OCI-LY7 (cell line): ENCODE data around the gene TMPRSS2. TPM values are rescaled to one million over a fixed set of nuclear protein-coding genes. Genes with fewer than 3 reads are reported as not detected.

ENCODE experiments used
- BruUV-seq: library from RNA; stranded (reverse); fragments of 400-500 nt; replicated peaks from 2 replicates; lab custom pipeline; 2021; lab: Mats Ljungman, UMichigan
- CTCF ChIA-PET: fragments of 300-600 bp; sonication (Branson Sonifier 250); formaldehyde crosslinking; loops from one replicate; lab custom pipeline; 2022; ENCODE audit warnings: antibody characterized with exemption; ENCODE audit not compliant: unreplicated experiment; lab: Charles Lee
- POLR2A ChIA-PET: fragments of 300-600 bp; sonication (Branson Sonifier 250); formaldehyde crosslinking; loops from one replicate; lab custom pipeline; 2022; ENCODE audit warnings: antibody characterized with exemption; lab: Charles Lee
- DNase-seq: peaks from one replicate; pipeline ENCODE4 v3.0.0-alpha.2; 2015; ENCODE audit warnings: low spot score
- H2AFZ ChIP-seq: fragments of 200-600 bp; sonication (generic), shearing (Covaris generic); 2 replicates; pipeline ENCODE4 v1.6.1; 2014; ENCODE audit warnings: mild to moderate bottlenecking, antibody characterized with exemption, low read length, moderate library complexity
- H3K27ac ChIP-seq: fragments of 200-600 bp; sonication (generic); 2 replicates; pipeline ENCODE4 v1.5.1; 2014; ENCODE audit warnings: mixed run types, low read depth, mild to moderate bottlenecking, moderate library complexity, low read length, inconsistent platforms; ENCODE audit not compliant: poor library complexity, severe bottlenecking
- H3K36me3 ChIP-seq: fragments of 200-600 bp; sonication (generic); 2 replicates; pipeline ENCODE4 v1.6.1; 2014; ENCODE audit warnings: mild to moderate bottlenecking, antibody characterized with exemption, low read length, moderate library complexity, mixed read lengths; ENCODE audit not compliant: insufficient read depth
- H3K4me1 ChIP-seq: fragments of 200-600 bp; sonication (generic); 2 replicates; pipeline ENCODE4 v1.5.1; 2014; ENCODE audit warnings: mild to moderate bottlenecking, low read length; ENCODE audit not compliant: insufficient read depth, poor library complexity, severe bottlenecking
- H3K4me2 ChIP-seq: fragments of 200-600 bp; sonication (generic); 2 replicates; pipeline ENCODE4 v1.6.1; 2014; ENCODE audit warnings: mild to moderate bottlenecking, low read length
- H3K4me3 ChIP-seq: fragments of 200-600 bp; sonication (generic); 2 replicates; pipeline ENCODE4 v1.5.1; 2014; ENCODE audit warnings: mild to moderate bottlenecking, low read depth, low read length; ENCODE audit not compliant: poor library complexity, severe bottlenecking
- H3K79me2 ChIP-seq: fragments of 200-600 bp; sonication (generic); 2 replicates; pipeline ENCODE4 v1.6.1; 2016; ENCODE audit warnings: low read depth, mild to moderate bottlenecking, low read length, moderate library complexity, mixed read lengths; ENCODE audit not compliant: insufficient read depth
- H3K9me2 ChIP-seq: fragments of 200-600 bp; sonication (generic); 2 replicates; pipeline ENCODE4 v1.6.1; 2016; ENCODE audit warnings: mild to moderate bottlenecking, low read length, mixed read lengths; ENCODE audit not compliant: insufficient read depth
- H3K9me3 ChIP-seq: fragments of 200-600 bp; sonication (generic); 2 replicates; pipeline ENCODE4 v1.6.1; 2014; ENCODE audit warnings: mild to moderate bottlenecking, mixed run types, low read length, mixed read lengths
- H4K20me1 ChIP-seq: fragments of 200-600 bp; sonication (generic); 2 replicates; pipeline ENCODE4 v1.6.1; 2014; ENCODE audit warnings: mild to moderate bottlenecking, antibody characterized with exemption, low read length, moderate library complexity, mixed read lengths; ENCODE audit not compliant: insufficient read depth
- EZH2phosphoT487 ChIP-seq: fragments of 200-600 bp; sonication (generic); IDR thresholded peaks from 2 replicates; pipeline ENCODE4 v1.6.1; 2018; ENCODE audit warnings: low read depth, borderline replicate concordance, mild to moderate bottlenecking, mixed run types, antibody characterized with exemption, low read length, moderate library complexity, mixed read lengths
- intact Hi-C: fragments of 100-400 bp; cut with micrococcal nuclease; formaldehyde crosslinking; loops from one replicate; pipeline ENCODE4 v1.10.0; 2022; ENCODE audit not compliant: unreplicated experiment
- total RNA-seq, 2 experiments: library from RNA; depleted of rRNA in 1 of 2; stranded (reverse); fragments of >200 nt in 1 of 2; shearing (Covaris generic) in 1 of 2; gene quantifications; 2 replicates each; pipeline ENCODE4 v1.2.3, GENCODE V29; 2014 to 2022
- TF ChIP-seq, protein P1 (sequence below): fragments of 200-600 bp; sonication (generic); conservative IDR thresholded peaks from 2 replicates; pipeline ENCODE4 v1.5.1; 2014; ENCODE audit warnings: mild to moderate bottlenecking, antibody characterized with exemption, low read length, moderate library complexity, mixed read lengths

TMPRSS2 gene
- total RNA-seq, 2 experiments from 2014 or later, result 0.09 TPM; not detected in 1

DNA sequence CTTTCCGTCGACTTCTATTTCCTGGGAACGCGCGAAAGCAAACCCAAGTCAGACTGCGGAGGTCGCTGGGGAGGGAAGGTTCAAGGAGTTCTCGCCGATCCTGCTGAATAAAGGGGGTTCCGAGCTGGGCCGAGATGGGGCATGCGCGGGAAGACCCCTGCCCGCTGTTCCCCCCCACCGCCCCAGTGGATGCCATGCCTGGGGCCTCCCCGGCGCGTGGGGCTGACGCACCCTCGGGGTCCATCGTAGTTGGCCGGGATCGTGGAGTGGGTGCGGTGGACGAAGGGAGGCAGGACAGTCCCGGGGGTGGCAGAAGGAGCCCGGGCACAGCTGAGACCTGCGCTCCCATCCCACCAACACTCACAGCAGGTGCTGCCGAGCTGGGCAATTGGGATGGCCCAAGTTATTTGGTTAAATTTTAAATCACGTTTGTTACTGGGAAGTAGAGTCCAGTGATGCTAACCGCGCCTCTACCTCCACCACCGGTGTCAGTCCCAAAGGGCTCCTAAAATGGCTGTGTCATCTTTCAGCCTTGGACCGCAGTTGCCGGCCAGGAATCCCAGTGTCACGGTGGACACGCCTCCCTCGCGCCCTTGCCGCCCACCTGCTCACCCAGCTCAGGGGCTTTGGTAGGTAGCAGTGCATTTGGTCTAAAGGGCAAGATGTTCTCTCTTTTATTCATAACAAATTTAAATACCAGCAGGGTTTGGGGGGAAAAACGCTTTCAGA is 81.1 kb downstream of the TMPRSS2 start:
- intact Hi-C loops, result loop anchor here (5.0 to 10.0 kb wide), 2 partner anchors 105 to 638 kb away; no protein-coding TSS in a partner anchor
- Histone ChIP-seq H3K36me3 (no peaks in the 10 kb centered on the region), H3K4me1 (peaks cover 72% of the 10 kb centered on the region), H3K4me3 (peak overlapping the region; percentile 67), H3K9me2 (no peaks in the 10 kb centered on the region), H3K79me2 (no peaks in the 10 kb centered on the region), H3K4me2 (peak overlapping the region; percentile 81), H3K27ac (no peak overlapping the region), H3K9me3 (no peaks in the 10 kb centered on the region), H2AFZ (no peak overlapping the region; the same call in 1 of the 2 replicates), H4K20me1 (no peaks in the 10 kb centered on the region)
- no peak for DNase-seq
- BruUV-seq, result no TSS peak
- TF ChIP-seq, protein P1, sequence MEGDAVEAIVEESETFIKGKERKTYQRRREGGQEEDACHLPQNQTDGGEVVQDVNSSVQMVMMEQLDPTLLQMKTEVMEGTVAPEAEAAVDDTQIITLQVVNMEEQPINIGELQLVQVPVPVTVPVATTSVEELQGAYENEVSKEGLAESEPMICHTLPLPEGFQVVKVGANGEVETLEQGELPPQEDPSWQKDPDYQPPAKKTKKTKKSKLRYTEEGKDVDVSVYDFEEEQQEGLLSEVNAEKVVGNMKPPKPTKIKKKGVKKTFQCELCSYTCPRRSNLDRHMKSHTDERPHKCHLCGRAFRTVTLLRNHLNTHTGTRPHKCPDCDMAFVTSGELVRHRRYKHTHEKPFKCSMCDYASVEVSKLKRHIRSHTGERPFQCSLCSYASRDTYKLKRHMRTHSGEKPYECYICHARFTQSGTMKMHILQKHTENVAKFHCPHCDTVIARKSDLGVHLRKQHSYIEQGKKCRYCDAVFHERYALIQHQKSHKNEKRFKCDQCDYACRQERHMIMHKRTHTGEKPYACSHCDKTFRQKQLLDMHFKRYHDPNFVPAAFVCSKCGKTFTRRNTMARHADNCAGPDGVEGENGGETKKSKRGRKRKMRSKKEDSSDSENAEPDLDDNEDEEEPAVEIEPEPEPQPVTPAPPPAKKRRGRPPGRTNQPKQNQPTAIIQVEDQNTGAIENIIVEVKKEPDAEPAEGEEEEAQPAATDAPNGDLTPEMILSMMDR, result no peak
- no peak for TF ChIP-seq EZH2phosphoT487
- ChIA-PET POLR2A (interaction anchor here (1.1 kb wide), 1 partner anchor 108 kb away, joined by 3 read pairs; no protein-coding TSS in a partner anchor), CTCF (no interaction called here)

DNA sequence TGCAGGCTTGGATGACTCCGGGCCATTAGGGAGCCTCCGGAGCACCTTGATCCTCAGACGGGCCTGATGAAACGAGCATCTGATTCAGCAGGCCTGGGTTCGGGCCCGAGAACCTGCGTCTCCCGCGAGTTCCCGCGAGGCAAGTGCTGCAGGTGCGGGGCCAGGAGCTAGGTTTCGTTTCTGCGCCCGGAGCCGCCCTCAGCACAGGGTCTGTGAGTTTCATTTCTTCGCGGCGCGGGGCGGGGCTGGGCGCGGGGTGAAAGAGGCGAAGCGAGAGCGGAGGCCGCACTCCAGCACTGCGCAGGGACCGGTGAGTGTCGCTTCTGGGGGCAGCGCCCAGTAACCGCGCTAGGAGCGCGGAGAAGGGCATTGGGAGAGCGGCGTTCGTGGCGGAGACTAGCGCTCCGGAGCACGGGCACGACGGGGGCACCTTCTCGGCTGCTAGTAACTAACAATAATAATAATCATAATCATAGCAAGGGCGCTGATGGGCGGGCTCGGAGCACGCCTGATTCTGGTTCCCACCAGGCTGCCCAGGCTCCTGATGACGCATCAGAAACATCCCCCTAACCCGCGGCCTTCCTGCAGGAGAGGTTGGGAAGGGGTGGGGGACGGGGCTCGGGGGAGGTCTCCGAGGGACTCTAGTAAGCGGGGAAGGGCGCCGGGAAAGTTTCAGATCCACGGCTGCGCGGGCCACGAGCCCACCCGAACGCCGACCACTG is 81.8 kb downstream of the TMPRSS2 start, which contains the start of gene MX1:
MX1 (plus strand) TSS at position 286 of the 722 bp plus-strand sequence. CDS start 5,832 bp downstream, outside the sequence.
- Histone ChIP-seq H3K4me1 (peaks cover 65% of the 10 kb centered on the region), H3K36me3 (no peaks in the 10 kb centered on the region), H4K20me1 (no peaks in the 10 kb centered on the region), H3K79me2 (no peaks in the 10 kb centered on the region), H3K9me3 (no peaks in the 10 kb centered on the region), H3K9me2 (no peaks in the 10 kb centered on the region), H3K4me3 (peak within 1 kb of the TSS; percentile 67), H3K27ac (no peak within 1 kb of the TSS), H3K4me2 (peak within 1 kb of the TSS; percentile 81), H2AFZ (peak within 1 kb of the TSS; percentile 13; the same call in 1 of the 2 replicates)
- DNase-seq, result peak; percentile 78
- intact Hi-C loops, result loop anchor here (5.0 to 10.0 kb wide), 2 partner anchors 104 to 639 kb away; no protein-coding TSS in a partner anchor
- TF ChIP-seq EZH2phosphoT487, result no peak
- TF ChIP-seq, protein P1, result no peak
- BruUV-seq, result no TSS peak
- ChIA-PET CTCF (no interaction called here), POLR2A (interaction anchor here (0.6 kb wide), 1 partner anchor 11 kb away, joined by 3 read pairs; no protein-coding TSS in a partner anchor)
